ENCODE results near the gene FOXB2.

Gene FOXB2

GRCh38 chr9:76987594-76988200, 31.8 kb upstream of the FOXB2 start:
- H3K4me3 Mint-ChIP-seq: no peak overlapping the region
- TF ChIP-seq CTCF (IDR thresholded peaks at IDR 0.05; ENCODE audit: unreplicated experiment in 3 of 3): peak; percentile 32 to 59 (median 50)
- peaks cover 18% of the 10 kb centered on the region for H3K27me3 Mint-ChIP-seq (ENCODE audit: low read depth)
- no peaks in the 10 kb centered on the region for H3K4me1 Mint-ChIP-seq
- H3K36me3 Mint-ChIP-seq (ENCODE audit: low read depth): no peaks in the 10 kb centered on the region
- no peak overlapping the region for H3K27ac Mint-ChIP-seq
- H3K9me3 Mint-ChIP-seq: no peaks in the 10 kb centered on the region

- Mint-ChIP-seq H3K27ac (no peak overlapping the region), H3K4me3 (no peak overlapping the region), H3K27me3 (ENCODE audit: low read depth) (peaks cover 25% of the 10 kb centered on the region), H3K36me3 (ENCODE audit: low read depth) (no peaks in the 10 kb centered on the region), H3K4me1 (no peaks in the 10 kb centered on the region), H3K9me3 (no peaks in the 10 kb centered on the region)
- TF ChIP-seq CTCF (IDR thresholded peaks at IDR 0.05; ENCODE audit: unreplicated experiment in 3 of 3): no peak
These were observed 30.5 kb upstream of the FOXB2 start for GRCh38 chr9:76988941-76989340.

- Mint-ChIP-seq H3K27me3 (ENCODE audit: low read depth) (peaks cover 25% of the 10 kb centered on the region), H3K36me3 (ENCODE audit: low read depth) (no peaks in the 10 kb centered on the region), H3K27ac (no peak overlapping the region), H3K4me1 (no peaks in the 10 kb centered on the region), H3K4me3 (no peak overlapping the region), H3K9me3 (no peaks in the 10 kb centered on the region)
- TF ChIP-seq CTCF (IDR thresholded peaks at IDR 0.05; ENCODE audit: unreplicated experiment in 3 of 3): no peak
These were observed 30.0 kb upstream of the FOXB2 start for GRCh38 chr9:76989501-76989900.

- peaks cover 36% of the 10 kb centered on the region for H3K27me3 Mint-ChIP-seq (ENCODE audit: low read depth)
- no peak overlapping the region for H3K4me3 Mint-ChIP-seq
- H3K36me3 Mint-ChIP-seq (ENCODE audit: low read depth): no peaks in the 10 kb centered on the region
- H3K9me3 Mint-ChIP-seq: no peaks in the 10 kb centered on the region
- TF ChIP-seq CTCF (IDR thresholded peaks at IDR 0.05; ENCODE audit: unreplicated experiment in 3 of 3): peak; percentile 54 to 70 (median 66)
- H3K27ac Mint-ChIP-seq: no peak overlapping the region
- H3K4me1 Mint-ChIP-seq: no peaks in the 10 kb centered on the region
These were observed 22.8 kb upstream of the FOXB2 start for GRCh38 chr9:76996700-76997099.

- Mint-ChIP-seq H3K27me3 (ENCODE audit: low read depth) (peaks cover 35% of the 10 kb centered on the region), H3K4me3 (no peak overlapping the region), H3K36me3 (ENCODE audit: low read depth) (no peaks in the 10 kb centered on the region), H3K27ac (no peak overlapping the region), H3K4me1 (no peaks in the 10 kb centered on the region), H3K9me3 (no peaks in the 10 kb centered on the region)
- no peak for TF ChIP-seq CTCF (IDR thresholded peaks at IDR 0.05; ENCODE audit: unreplicated experiment in 3 of 3)
These were observed 20.2 kb upstream of the FOXB2 start for GRCh38 chr9:76999261-76999660.

- no peak overlapping the region for H3K27ac Mint-ChIP-seq
- no peaks in the 10 kb centered on the region for H3K9me3 Mint-ChIP-seq
- TF ChIP-seq CTCF (IDR thresholded peaks at IDR 0.05; ENCODE audit: unreplicated experiment in 3 of 3): no peak
- H3K4me3 Mint-ChIP-seq: no peak overlapping the region
- no peaks in the 10 kb centered on the region for H3K4me1 Mint-ChIP-seq
- H3K27me3 Mint-ChIP-seq (ENCODE audit: low read depth): peaks cover 43% of the 10 kb centered on the region
- no peaks in the 10 kb centered on the region for H3K36me3 Mint-ChIP-seq (ENCODE audit: low read depth)
These were observed 19.1 kb upstream of the FOXB2 start for GRCh38 chr9:77000330-77000729.
